Activated CD4-positive, alpha-beta T cell treated with anti-CD3 and anti-CD28 coated beads, Interleukin-2, amount 10 ng/mL, durations not matched to agents 7 days and 5 days (primary cell): ENCODE data around the gene GPR31. TPM values are rescaled to one million over a fixed set of nuclear protein-coding genes. Genes with fewer than 3 reads are reported as not detected.
"Not testable (repeated sequence)": the region's sequence is repeated elsewhere in the genome, so short reads cannot be mapped to it uniquely, and the experiment has no call there.

Source experiments
- CTCF ChIA-PET: fragments of 350-600 bp; sonication (Branson Sonifier 250); formaldehyde crosslinking; loops from one replicate; lab custom pipeline; 2021; ENCODE audit warnings: antibody characterized with exemption; lab: Charles Lee
- POLR2A ChIA-PET: fragments of 350-600 bp; sonication (Branson Sonifier 250); formaldehyde crosslinking; loops from one replicate; lab custom pipeline; 2021; ENCODE audit warnings: antibody characterized with exemption; lab: Charles Lee
- DNase-seq: peaks from one replicate; pipeline ENCODE4 v3.0.0-alpha.2; 2020
- H3K27ac Mint-ChIP-seq: one replicate; pipeline ENCODE4 v1.8.0; 2021; ENCODE audit warnings: mild to moderate bottlenecking, moderate library complexity, mixed read lengths
- H3K27me3 Mint-ChIP-seq: one replicate; pipeline ENCODE4 v1.8.0; 2021; ENCODE audit warnings: mixed read lengths
- H3K36me3 Mint-ChIP-seq: one replicate; pipeline ENCODE4 v1.8.0; 2021; ENCODE audit warnings: low read depth, mixed read lengths
- H3K4me1 Mint-ChIP-seq: one replicate; pipeline ENCODE4 v1.8.0; 2021; ENCODE audit warnings: mixed read lengths
- H3K4me3 Mint-ChIP-seq: one replicate; pipeline ENCODE4 v1.8.0; 2021; ENCODE audit warnings: mild to moderate bottlenecking, moderate library complexity, mixed read lengths
- H3K9me3 Mint-ChIP-seq: one replicate; pipeline ENCODE4 v1.8.0; 2021; ENCODE audit warnings: mixed read lengths
- total RNA-seq, 2 experiments: library from RNA; stranded (reverse); gene quantifications; one replicate each; pipeline ENCODE4 v1.2.3, GENCODE V29; 2021

The GPR31 gene
- total RNA-seq, 2 experiments from 2014 or later, result not detected

DNA sequence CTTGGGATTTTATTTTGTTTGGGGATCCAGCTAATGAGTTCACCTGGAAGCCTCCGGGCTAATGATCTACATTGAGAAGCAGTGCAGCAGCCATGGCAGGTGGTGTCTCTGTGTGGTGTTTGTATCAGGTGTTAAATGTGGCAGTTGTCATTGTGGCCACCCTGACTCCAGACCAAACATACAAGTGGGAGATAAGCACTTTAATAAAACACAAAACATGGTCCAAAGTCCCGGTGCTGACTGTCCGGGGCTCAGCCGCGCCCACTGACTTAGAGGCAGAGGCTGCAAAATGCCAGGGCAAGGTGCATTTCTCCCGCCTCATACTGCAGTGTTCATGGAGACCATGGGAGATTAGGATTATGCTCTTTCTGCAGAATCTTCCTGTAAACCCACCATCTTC lies 23.6 kb upstream of the GPR31 start:
- H3K9me3 Mint-ChIP-seq, H3K36me3 Mint-ChIP-seq, POLR2A ChIA-PET, DNase-seq, CTCF ChIA-PET, H3K4me1 Mint-ChIP-seq, H3K27me3 Mint-ChIP-seq, H3K4me3 Mint-ChIP-seq, H3K27ac Mint-ChIP-seq: not testable (repeated sequence)

DNA sequence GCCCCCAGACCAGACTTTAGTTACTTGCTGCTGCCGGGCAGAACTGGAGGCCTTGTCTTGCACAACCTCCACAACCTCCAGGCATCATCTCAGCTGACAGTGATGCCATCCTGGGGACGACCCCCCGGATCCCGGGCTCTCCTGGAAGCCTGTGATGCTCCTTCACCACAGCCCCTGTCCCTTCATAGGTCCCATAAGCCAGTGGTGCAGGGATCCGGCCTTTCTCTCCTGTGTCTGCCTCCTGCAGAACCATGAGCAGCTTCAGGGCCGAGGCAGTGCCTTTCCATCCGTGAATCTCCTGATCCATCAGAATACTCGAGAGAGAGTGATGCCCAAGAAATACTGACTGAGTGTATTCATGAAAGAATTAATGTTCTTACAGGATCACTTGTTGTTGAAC lies 22.3 kb upstream of the GPR31 start:
- H3K4me3 Mint-ChIP-seq, H3K9me3 Mint-ChIP-seq, H3K4me1 Mint-ChIP-seq, H3K27ac Mint-ChIP-seq, DNase-seq, CTCF ChIA-PET, H3K27me3 Mint-ChIP-seq, H3K36me3 Mint-ChIP-seq, POLR2A ChIA-PET: not testable (repeated sequence)

DNA sequence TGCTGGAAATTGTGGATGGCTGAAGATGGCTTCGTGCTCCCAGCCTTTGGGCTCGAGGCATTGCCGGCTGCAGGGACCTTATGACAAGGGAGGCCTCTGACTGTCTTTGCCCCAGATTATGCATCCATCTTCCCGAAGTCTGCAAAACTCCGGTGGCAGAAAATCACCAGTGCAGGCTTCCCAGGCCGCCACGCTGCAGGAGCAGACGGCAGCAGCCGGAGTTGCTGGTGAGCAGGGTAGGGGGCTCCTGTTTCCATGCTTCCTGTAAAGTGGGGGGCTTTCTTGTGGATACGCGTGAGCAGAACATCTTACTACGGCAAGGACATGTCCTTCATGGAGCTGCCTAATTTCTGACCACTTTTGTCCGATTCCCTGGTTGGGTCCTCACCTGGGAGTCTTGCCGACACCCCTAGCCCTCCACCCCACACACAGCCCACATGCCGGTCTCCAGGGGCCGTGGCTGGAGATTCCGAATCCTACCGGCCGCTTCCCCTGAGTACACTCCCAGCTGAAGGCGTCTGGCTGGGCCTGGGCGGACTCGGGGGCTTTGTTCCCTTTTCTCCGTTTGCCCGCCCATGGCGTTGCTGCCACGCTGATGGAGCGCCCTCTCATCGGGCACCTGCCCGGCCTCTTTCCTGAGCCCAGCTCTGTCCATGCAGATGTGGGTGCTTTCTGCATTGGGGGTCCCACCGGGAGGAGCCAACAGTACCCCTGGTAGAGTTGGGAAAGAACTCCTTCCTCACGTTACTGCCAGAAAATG lies 21.3 kb upstream of the GPR31 start:
- H3K4me3 Mint-ChIP-seq, H3K36me3 Mint-ChIP-seq, DNase-seq, H3K27me3 Mint-ChIP-seq, CTCF ChIA-PET, H3K4me1 Mint-ChIP-seq, POLR2A ChIA-PET, H3K27ac Mint-ChIP-seq, H3K9me3 Mint-ChIP-seq: not testable (repeated sequence)

DNA sequence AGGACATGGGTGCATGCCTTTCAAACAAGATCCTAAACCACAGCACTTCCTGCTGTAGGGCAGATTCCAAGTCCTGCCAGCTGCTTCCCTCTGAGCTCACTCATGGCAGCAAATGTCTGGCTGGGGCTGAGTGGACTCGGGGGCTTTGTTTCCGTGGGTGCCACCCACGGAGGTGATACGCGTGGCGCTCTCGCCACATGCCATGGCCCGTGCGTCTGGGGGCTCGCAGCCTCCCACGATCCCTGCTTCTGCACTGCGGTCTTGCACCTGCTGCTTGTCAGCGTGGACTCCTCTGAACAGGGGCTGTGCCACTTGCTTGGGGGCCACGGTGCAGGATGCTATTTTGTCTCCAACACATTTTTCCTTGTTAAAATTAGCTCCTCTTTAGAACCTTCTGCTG lies 19.5 kb upstream of the GPR31 start:
- H3K36me3 Mint-ChIP-seq, H3K27ac Mint-ChIP-seq, H3K27me3 Mint-ChIP-seq, DNase-seq, CTCF ChIA-PET, H3K4me1 Mint-ChIP-seq, H3K4me3 Mint-ChIP-seq, POLR2A ChIA-PET, H3K9me3 Mint-ChIP-seq: not testable (repeated sequence)

DNA sequence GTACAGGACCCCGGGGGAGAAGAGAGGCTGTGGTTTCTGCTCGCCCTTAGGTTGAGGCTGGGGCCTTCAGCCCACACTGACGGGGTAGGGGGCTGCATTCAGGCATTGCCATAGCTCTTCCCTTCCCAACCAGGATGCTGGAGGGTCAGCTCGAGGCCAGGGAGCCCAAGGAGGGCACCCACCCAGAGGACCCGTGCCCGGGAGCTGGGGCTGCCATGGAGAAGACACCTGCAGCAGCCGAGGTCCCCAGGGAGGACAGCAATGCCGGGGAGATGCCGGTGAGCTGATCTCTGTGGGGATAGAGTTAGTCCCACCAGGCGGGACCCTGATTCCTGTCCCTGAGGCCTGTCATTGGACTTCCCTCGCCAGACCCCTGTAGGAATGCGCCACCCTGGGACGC lies 14.2 kb upstream of the GPR31 start:
- H3K36me3 Mint-ChIP-seq, H3K27ac Mint-ChIP-seq: not testable (repeated sequence)

DNA sequence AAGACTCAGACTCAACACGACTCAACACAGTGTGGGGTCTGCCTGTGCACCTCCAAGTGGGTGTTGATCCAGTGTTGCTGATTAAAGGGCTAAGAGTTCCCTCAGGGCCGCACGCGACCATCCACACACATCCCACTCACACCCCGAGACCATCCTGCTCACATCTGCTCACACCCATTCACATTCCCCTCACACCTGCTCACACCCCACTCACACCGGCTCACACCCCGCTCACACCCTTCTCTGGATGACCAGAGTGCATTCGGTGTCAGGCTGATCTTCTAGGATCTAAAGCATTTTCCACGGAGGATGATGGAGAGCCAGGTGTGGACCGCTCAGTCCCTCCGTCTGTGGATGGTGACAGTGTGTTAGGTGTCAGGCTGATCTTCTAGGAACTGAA lies 13.5 kb upstream of the GPR31 start:
- H3K27me3 Mint-ChIP-seq, H3K9me3 Mint-ChIP-seq, CTCF ChIA-PET, H3K36me3 Mint-ChIP-seq, H3K4me3 Mint-ChIP-seq, POLR2A ChIA-PET, H3K27ac Mint-ChIP-seq, H3K4me1 Mint-ChIP-seq, DNase-seq: not testable (repeated sequence)

More for the DNA sequence above, 14.2 kb upstream of the GPR31 start:
- POLR2A ChIA-PET, DNase-seq, H3K9me3 Mint-ChIP-seq, H3K4me3 Mint-ChIP-seq, CTCF ChIA-PET, H3K4me1 Mint-ChIP-seq, H3K27me3 Mint-ChIP-seq: not testable (repeated sequence)

DNA sequence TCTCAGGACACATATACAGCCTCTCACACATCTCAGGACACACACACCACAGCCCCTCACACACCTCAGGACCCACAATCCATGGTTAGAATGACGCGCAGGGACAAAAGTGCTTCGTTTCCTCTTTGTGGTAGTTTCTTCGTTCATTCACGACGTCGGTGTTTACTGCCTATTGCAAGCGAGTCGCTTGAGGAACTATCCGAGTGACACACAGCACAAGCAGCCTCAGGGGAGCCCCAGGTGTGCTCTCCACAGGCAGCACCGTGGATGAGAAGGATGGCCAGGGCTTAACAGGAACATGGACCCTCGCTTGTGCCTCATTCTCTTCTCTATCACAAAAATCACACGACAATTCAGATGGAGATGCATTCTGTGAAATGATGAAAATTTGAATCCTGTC lies 12.1 kb upstream of the GPR31 start:
- H3K9me3 Mint-ChIP-seq, H3K36me3 Mint-ChIP-seq, DNase-seq, H3K4me1 Mint-ChIP-seq, CTCF ChIA-PET, H3K27me3 Mint-ChIP-seq, H3K27ac Mint-ChIP-seq, POLR2A ChIA-PET, H3K4me3 Mint-ChIP-seq: not testable (repeated sequence)

DNA sequence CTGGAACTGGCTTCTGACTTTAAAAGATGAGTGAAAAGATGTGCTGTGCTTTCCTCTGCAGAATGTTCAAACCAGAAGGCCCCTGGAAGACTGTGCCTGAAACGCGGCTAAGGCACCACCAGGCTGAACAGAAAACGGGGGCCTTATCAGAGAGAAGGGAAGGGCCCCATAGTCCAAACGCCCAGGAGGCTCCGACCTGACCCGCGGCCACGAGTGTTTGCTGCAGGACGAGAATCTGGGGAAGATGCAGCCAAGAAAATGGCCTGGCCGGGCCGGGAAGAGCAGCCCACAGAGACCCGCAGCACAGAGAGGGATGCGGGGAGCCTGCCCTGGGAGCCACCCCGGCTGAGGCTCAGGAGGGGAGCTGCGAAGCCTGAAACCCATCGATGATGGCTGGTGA lies 10.5 kb upstream of the GPR31 start:
- H3K4me1 Mint-ChIP-seq, H3K27me3 Mint-ChIP-seq, CTCF ChIA-PET, H3K27ac Mint-ChIP-seq, H3K9me3 Mint-ChIP-seq, H3K4me3 Mint-ChIP-seq, H3K36me3 Mint-ChIP-seq, POLR2A ChIA-PET, DNase-seq: not testable (repeated sequence)

DNA sequence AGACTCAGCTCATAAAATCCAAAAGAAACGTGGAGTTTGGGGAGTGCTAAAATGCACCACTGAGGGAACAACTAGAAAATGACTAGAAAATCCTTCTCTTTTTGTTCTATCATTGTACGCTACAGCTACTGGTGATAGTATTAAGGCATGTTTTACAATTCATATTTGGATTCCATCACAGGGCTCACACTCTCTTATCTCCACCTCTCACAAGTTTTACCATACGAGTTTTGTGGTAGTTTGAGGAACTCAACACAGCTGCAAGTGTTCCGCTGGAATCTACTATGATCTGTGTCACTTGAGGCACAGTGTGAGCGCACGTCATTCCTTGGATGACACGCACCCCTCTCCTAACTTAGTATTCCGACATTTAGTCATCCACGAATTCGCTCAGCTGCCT lies 9.9 kb upstream of the GPR31 start:
- DNase-seq, POLR2A ChIA-PET, H3K27me3 Mint-ChIP-seq, H3K36me3 Mint-ChIP-seq, H3K4me3 Mint-ChIP-seq, H3K27ac Mint-ChIP-seq, H3K4me1 Mint-ChIP-seq, CTCF ChIA-PET, H3K9me3 Mint-ChIP-seq: not testable (repeated sequence)

DNA sequence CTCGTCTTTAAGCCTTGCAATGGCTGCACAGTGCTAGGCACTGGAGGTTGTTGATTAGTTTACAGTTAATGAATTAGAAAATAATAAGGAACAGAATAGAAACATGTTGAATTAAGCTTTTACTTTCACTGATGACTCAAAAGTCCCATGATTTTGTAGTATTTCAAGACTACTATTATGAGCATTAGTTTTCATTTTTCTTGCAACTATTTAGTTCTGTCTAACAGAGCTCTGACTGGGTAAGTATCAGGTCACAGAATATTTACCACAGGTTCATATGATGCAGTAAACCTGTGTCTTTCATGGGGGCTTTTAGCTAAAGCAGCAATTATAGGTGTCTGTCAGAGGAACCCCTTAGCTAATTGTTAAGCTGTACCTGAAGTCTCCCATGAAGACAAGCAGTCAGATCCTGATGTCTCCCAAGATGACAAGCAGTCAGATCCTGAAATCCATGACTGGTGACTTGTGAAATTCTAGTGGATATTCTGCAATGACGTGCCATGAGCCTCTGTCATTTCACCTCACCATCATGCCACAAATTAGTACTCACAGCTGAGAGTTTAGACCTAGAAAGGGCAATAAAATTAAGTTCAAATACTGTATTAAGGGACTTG lies 8.2 kb upstream of the GPR31 start:
- H3K4me3 Mint-ChIP-seq, result no peak overlapping the region
- no peaks in the 10 kb centered on the region for H3K27me3 Mint-ChIP-seq
- no peaks in the 10 kb centered on the region for H3K9me3 Mint-ChIP-seq
- H3K27ac Mint-ChIP-seq, result no peak overlapping the region
- ChIA-PET POLR2A (no interaction called here), CTCF (no interaction called here)
- no peak for DNase-seq
- no peaks in the 10 kb centered on the region for H3K36me3 Mint-ChIP-seq
- H3K4me1 Mint-ChIP-seq, result no peaks in the 10 kb centered on the region

DNA sequence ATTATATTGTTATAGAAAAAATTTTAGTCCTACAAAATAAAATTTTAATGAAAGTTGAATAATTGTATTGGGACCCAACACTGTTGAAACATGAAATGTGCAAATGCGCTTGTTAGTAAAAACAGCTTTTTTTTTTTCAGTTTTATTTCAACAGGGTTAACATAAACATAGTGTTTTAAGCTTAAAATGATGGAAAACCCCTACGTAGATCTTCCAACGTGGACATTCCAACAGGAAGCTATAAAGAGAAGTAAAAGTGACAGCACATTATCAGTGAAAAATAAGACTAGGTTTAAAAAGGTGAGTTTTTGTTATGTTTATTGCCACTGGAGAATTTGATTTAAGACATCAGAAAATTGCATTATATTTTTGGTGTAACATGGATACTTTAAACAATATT lies 6.5 kb upstream of the GPR31 start:
- CTCF ChIA-PET, result no interaction called here
- no peaks in the 10 kb centered on the region for H3K36me3 Mint-ChIP-seq
- H3K27ac Mint-ChIP-seq, result no peak overlapping the region
- H3K4me3 Mint-ChIP-seq, result no peak overlapping the region
- no peak for DNase-seq
- no peaks in the 10 kb centered on the region for H3K9me3 Mint-ChIP-seq
- POLR2A ChIA-PET, result no interaction called here
- H3K4me1 Mint-ChIP-seq, result no peaks in the 10 kb centered on the region
- no peaks in the 10 kb centered on the region for H3K27me3 Mint-ChIP-seq

DNA sequence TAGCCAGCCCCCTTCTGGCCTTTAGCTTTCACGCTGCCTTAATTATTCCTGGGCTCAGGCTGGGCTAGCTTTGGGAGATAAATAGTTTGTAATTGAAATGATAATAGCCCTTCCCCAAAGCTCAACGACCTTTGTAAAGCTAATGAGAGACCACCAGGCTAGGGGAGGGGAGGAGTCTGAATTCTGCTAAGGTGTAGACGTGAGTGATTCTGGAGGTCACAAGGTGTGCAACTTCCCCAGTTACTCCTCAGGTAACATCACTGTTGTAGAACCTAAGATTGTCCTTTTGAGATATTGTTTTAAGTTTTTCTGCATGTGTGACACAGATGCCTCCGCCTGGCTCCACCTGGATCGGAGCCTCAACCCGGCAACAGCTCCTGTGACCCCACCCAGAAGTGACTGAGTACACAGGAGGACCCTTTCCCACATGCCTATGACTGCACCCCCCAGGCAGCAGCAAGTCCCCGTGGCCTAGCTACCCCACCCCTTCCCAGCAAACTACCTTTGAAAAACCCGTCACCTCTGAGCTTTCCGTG lies 5.8 kb upstream of the GPR31 start:
- Mint-ChIP-seq H3K4me1 (no peaks in the 10 kb centered on the region), H3K9me3 (no peaks in the 10 kb centered on the region), H3K27me3 (peaks cover 3% of the 10 kb centered on the region), H3K4me3 (no peak overlapping the region), H3K27ac (no peak overlapping the region), H3K36me3 (no peaks in the 10 kb centered on the region)
- DNase-seq, result no peak
- ChIA-PET POLR2A (no interaction called here), CTCF (interaction anchor here (0.7 kb wide), 1 partner anchor 388 kb away, joined by 3 read pairs; no protein-coding TSS in a partner anchor)

DNA sequence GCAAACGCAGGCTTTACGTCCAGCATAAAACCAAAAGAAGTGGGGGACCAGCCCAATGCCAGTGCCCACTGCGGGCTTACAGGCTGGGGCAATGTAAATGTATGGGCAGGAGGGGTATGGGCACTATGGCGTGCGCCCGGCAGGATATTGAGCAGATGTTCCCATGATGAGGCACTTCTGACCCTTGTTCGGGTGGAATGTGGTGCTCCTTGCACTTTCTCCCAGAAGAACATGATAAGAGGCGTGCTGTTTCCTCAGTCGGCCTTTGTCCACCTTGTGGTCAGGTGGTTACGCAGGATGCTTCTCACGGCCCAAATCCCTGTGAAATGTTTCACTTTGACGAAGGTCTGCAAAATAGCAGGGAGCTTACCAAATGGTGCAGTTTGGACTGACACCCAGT lies 4.8 kb upstream of the GPR31 start:
- no peaks in the 10 kb centered on the region for H3K9me3 Mint-ChIP-seq
- CTCF ChIA-PET, result interaction anchor here (0.6 kb wide), 1 partner anchor 647 kb away, joined by 5 read pairs; no protein-coding TSS in a partner anchor
- POLR2A ChIA-PET, result no interaction called here

More for the DNA sequence above, 4.8 kb upstream of the GPR31 start:
- H3K36me3 Mint-ChIP-seq, result no peaks in the 10 kb centered on the region
- no peaks in the 10 kb centered on the region for H3K4me1 Mint-ChIP-seq
- H3K27ac Mint-ChIP-seq, result no peak overlapping the region
- H3K4me3 Mint-ChIP-seq, result no peak overlapping the region
- no peak for DNase-seq
- H3K27me3 Mint-ChIP-seq, result peaks cover 3% of the 10 kb centered on the region
